LNCAP (cell line): Measurements from ENCODE around the gene ZNF438.

Source experiments
- CTCF ChIP-seq: fragments of 450-650 bp; IDR thresholded peaks from 2 replicates; pipeline ENCODE4 v1.5.1; 2017; ENCODE audit warnings: mild to moderate bottlenecking

ZNF438 gene

DNA sequence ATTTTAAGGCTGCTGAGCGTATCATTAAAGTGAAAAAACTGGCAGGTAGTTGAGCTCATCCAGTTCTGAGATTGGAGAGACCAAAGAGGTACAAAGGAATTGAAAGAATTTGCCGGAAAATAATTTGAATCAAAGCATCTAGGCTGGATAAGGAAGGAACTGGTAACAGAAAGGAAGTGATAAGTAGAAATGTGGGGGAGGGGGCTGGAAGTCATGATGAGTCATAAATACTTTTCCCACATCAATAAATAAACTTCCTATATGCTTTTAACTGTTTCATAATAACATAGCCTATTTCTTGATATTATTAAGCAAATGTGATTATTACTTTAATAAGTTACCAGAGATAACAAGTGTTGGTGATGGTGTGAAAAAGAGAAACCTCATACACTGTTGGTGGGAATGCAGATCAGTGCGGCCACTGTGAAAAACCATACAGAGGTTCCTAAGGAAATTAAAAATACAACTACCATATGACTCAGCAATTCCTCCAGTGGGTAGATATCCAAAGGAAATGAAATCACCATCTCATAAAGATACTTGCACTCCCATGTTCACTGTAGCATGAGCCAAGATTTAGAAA is 27.0 kb downstream of the ZNF438 start:
- no peak for TF ChIP-seq CTCF

- no peak for TF ChIP-seq CTCF
These were observed 29.9 kb downstream of the ZNF438 start for GRCh38 chr10:31001740-31002139.

DNA sequence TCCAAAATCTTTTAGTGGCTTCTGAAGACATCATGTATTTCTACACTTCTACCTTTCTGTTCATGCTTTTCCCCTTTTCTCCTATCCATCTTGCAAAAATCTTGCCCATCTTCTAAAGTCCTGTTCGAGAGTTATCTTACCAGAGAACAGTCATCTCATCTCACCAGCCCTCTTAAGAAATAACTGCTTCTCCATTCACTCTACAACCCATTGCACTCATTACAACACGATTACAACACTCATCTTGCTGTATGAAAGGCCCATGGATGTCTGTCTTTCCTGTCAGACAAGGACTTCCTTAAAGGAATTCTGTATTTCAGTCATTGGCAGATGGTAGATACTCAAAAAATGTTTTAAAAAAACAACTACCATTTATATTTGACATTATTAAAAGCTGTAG is 30.8 kb downstream of the ZNF438 start:
- TF ChIP-seq CTCF = no peak

DNA sequence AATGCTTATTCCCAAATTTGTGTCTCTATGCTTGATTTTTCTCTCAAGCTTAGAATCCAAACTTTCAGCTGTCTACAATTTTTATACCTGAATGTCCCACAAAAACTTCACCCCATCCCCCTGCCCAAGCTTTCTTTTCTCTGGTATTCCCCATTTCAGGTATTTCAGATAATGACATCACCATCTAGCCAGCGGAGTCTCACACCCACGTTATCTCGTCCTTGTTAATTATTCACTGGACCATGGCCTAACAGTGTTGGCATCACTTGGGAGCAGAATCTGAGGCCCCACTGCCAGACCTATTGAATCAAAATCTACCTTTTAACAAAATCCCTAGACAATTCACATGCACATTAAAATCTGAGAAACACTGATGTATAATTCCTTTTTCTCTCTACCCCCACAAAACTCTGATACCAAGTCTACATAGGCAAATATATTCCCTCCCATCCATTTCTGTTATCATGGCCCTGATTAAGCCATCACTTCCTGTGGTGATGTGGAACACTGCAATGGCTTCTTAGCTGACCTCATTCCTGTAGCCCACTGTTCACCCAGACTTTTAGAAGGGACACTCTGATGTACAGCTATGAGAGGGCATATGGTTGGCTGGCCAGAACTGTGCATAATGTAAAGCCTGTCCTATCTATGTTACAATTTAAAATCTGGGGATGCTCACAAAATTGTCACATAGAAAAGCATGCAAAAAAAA is 31.4 kb downstream of the ZNF438 start:
- no peak for TF ChIP-seq CTCF

DNA sequence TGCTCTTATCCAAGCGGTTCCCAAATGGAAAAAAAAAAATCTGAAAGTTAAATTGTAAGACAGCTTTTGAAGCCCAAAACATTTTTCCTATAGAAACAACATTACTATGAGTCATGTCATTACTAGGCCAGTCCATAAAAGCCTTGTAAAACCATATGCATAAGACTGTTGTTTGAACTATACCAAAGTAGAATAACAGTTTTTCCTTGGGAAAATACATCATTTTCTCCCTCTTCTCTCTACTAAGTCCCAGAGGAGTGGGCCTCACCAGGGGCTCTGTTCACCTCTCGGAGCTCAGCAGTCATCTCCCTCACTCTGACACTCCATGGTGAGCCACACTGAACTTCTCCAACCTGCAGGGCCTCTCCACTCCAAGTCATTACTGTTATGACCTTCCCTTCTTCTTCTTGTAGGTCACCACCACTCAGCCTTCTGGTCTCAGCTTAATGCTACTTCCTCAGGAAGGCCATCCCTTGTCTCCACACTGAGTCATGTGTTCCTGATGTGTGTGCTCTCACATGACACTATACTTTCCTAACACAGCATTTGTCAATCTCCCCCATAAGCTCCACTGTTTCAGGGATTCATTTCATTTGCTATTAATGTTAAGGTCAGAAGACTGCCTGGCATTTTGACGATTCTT is 32.5 kb downstream of the ZNF438 start:
- no peak for TF ChIP-seq CTCF

DNA sequence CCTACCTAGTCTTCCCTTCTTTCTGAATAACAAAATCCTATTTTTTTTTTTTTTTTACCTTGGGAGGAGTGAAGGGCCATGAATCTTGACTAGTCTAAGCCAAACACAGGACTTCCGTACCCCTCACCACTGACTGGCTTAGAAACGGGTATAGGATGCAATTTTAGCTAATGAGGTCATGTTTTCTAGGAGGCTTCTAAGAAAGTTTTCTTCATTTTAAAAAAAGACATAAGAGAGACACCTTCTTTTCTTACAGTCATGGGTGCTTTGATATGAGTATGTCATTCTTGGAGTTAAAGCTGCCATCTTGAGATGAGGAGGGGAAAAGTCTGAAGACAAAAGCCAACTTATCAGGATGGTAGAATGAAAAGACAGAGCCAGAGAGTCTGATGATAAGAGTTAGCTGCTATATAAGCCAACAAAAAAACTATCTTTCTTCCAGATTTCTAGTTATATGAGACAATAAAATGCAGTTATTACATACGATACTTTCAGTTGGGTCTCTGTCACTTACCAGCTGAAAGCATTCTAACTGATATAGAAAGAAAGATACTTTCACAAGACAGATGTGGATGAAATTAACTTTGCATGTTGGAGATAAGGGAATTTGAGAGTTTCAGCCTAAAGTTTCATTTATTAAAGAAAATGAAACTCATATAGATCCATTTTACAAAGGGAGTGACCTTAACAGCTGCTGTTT is 34.0 kb downstream of the ZNF438 start:
- TF ChIP-seq CTCF = no peak

DNA sequence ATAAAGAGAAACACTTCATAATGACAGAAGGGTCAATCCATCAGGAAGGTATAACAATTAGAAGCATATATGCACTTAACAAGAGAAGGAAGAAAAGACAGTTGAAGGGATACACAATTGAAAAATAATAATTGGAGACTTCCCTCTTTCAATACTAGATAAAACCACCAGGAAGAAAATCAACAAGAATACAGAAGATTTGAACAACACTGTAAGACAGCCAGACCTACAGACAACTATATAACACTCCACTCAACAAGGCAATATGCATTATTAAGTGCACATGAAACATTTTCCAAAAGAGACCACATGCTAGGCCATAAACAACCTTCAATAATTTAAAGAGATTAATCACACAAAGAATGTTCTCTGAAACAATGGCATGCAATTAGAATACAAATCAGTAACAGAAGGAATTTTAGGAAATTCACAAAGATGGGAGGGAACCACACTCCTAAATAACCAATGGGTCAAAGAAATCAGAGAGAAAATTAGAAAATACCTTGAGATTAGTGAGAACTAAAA is 35.1 kb downstream of the ZNF438 start:
- TF ChIP-seq CTCF = no peak
